H1 (cell line): Measurements from ENCODE around the gene FHIT. TPM values are rescaled to one million over a fixed set of nuclear protein-coding genes. Genes with fewer than 3 reads are reported as not detected.

ENCODE experiments used
- CTCF ChIA-PET: fragments of 300-600 bp; sonication (Branson Sonifier 250); formaldehyde crosslinking; loops from one replicate; lab custom pipeline; 2021; ENCODE audit not compliant: partially characterized antibody; lab: Charles Lee
- POLR2A ChIA-PET: fragments of 300-600 bp; sonication (Branson Sonifier 250); formaldehyde crosslinking; loops from one replicate; lab custom pipeline; 2021; ENCODE audit warnings: inconsistent platforms; ENCODE audit not compliant: partially characterized antibody; lab: Charles Lee
- DNase-seq, 2 experiments: peaks; one replicate each; pipeline versions ENCODE4 v3.0.0 to v3.0.0-alpha.2; 2010 to 2022; ENCODE audit warnings: low spot score in 2 of 2, low read depth in 1 of 2, mixed read lengths in 1 of 2
- FAIRE-seq: peaks from 2 replicates; lab custom pipeline; 2011; peaks lifted over from hg19 to GRCh38; lab: Jason Lieb, UNC
- H2AFZ ChIP-seq: 2 replicates; pipeline ENCODE4 v1.8.1; 2012; ENCODE audit warnings: low read length, inconsistent platforms
- H2AK5ac ChIP-seq: 2 replicates; pipeline ENCODE4 v1.6.1; 2013; ENCODE audit warnings: low read depth, low read length
- H2BK120ac ChIP-seq: replicated peaks from 2 replicates; pipeline ENCODE3; 2013; ENCODE audit warnings: low read depth, low read length, inconsistent platforms
- H2BK12ac ChIP-seq: 2 replicates; pipeline ENCODE4 v1.6.1; 2013; ENCODE audit warnings: low read depth, low read length
- H2BK15ac ChIP-seq: 2 replicates; pipeline ENCODE4 v1.6.1; 2013; ENCODE audit warnings: low read length
- H2BK20ac ChIP-seq: 2 replicates; pipeline ENCODE4 v1.6.1; 2013; ENCODE audit warnings: low read length
- H2BK5ac ChIP-seq: 2 replicates; pipeline ENCODE4 v1.6.1; 2013; ENCODE audit warnings: low read depth, low read length
- H3K14ac ChIP-seq: 2 replicates; pipeline ENCODE4 v1.6.1; 2013; ENCODE audit warnings: inconsistent platforms; ENCODE audit not compliant: insufficient read length
- H3K18ac ChIP-seq: 2 replicates; pipeline ENCODE4 v1.6.1; 2013; ENCODE audit warnings: low read length; ENCODE audit errors: extremely low read depth
- H3K23ac ChIP-seq: 2 replicates; pipeline ENCODE4 v1.6.1; 2013; ENCODE audit warnings: inconsistent platforms; ENCODE audit not compliant: insufficient read length
- H3K23me2 ChIP-seq: 2 replicates; pipeline ENCODE4 v1.6.1; 2013; ENCODE audit warnings: low read depth, low read length
- H3K27ac ChIP-seq: 2 replicates; pipeline ENCODE4 v1.6.1; 2011; ENCODE audit warnings: low read depth, low read length, inconsistent platforms
- H3K27me3 ChIP-seq, 4 experiments: replicated peaks in 1 of 4; 1 replicate in 1 of 4; 2 replicates in 3 of 4; pipeline versions ENCODE4 v1.6.1 to v1.8.1; 2011 to 2013; ENCODE audit warnings: low read length in 3 of 4, mild to moderate bottlenecking in 3 of 4, inconsistent platforms in 2 of 4, mixed read lengths in 2 of 4, moderate library complexity in 1 of 4; ENCODE audit not compliant: control insufficient read depth in 3 of 4, insufficient read depth in 3 of 4; ENCODE audit errors: extremely low read depth in 1 of 4
- H3K36me3 ChIP-seq, 4 experiments: 2 replicates each; pipeline versions ENCODE4 v1.6.1 to v1.8.1; 2011 to 2013; ENCODE audit warnings: mild to moderate bottlenecking in 4 of 4, low read length in 3 of 4, moderate library complexity in 2 of 4, control low read depth in 1 of 4, inconsistent platforms in 1 of 4; ENCODE audit not compliant: insufficient read depth in 4 of 4, control insufficient read depth in 2 of 4
- H3K4ac ChIP-seq: replicated peaks from 2 replicates; pipeline ENCODE3; 2013; ENCODE audit warnings: low read length, low read depth, mixed read lengths, inconsistent platforms; ENCODE audit not compliant: insufficient read length
- H3K4me1 ChIP-seq, 4 experiments: replicated peaks in 1 of 4; 1 replicate in 1 of 4; 2 replicates in 3 of 4; pipeline versions ENCODE4 v1.6.1 to v1.8.1; 2011 to 2013; ENCODE audit warnings: low read length in 3 of 4, inconsistent platforms in 2 of 4, mixed read lengths in 1 of 4; ENCODE audit not compliant: insufficient read depth in 4 of 4, control insufficient read depth in 3 of 4
- H3K4me2 ChIP-seq, 2 experiments: 2 replicates each; pipeline versions ENCODE4 v1.6.1 to v1.8.1; 2011 to 2013; ENCODE audit warnings: low read depth in 2 of 2, low read length in 2 of 2, control low read depth in 1 of 2, inconsistent platforms in 1 of 2, mild to moderate bottlenecking in 1 of 2; ENCODE audit not compliant: insufficient read depth in 1 of 2
- H3K4me3 ChIP-seq, 4 experiments: fragments of 200-600, 300-600 bp in 1 of 4; sonication (generic), shearing (Covaris generic), sonication (Bioruptor Twin) in 1 of 4; 2 replicates each; pipeline versions ENCODE4 v1.5.1 to v1.8.1; 2011 to 2016; ENCODE audit warnings: low read length in 4 of 4, low read depth in 3 of 4, control low read depth in 2 of 4, inconsistent platforms in 2 of 4, mild to moderate bottlenecking in 2 of 4, mixed read lengths in 1 of 4, moderate library complexity in 1 of 4; ENCODE audit not compliant: insufficient read depth in 2 of 4; ENCODE audit errors: extremely low read depth in 1 of 4
- H3K56ac ChIP-seq: replicated peaks from 2 replicates; pipeline ENCODE3; 2013; ENCODE audit warnings: low read depth, mild to moderate bottlenecking, mixed read lengths, low read length, inconsistent platforms; ENCODE audit not compliant: insufficient read length
- H3K79me1 ChIP-seq: 2 replicates; pipeline ENCODE4 v1.6.1; 2013; ENCODE audit warnings: low read depth, low read length, control low read depth
- H3K79me2 ChIP-seq, 2 experiments: 2 replicates each; pipeline versions ENCODE4 v1.6.1 to v1.8.1; 2012 to 2013; ENCODE audit warnings: low read length in 2 of 2, mild to moderate bottlenecking in 2 of 2, inconsistent platforms in 1 of 2; ENCODE audit not compliant: insufficient read depth in 2 of 2, control insufficient read depth in 1 of 2
- H3K9ac ChIP-seq, 4 experiments: replicated peaks in 1 of 4; 1 replicate in 1 of 4; 2 replicates in 3 of 4; pipeline versions ENCODE4 v1.6.1 to v1.8.1; 2011 to 2013; ENCODE audit warnings: low read depth in 3 of 4, low read length in 3 of 4, control low read depth in 2 of 4, mild to moderate bottlenecking in 2 of 4, moderate library complexity in 2 of 4, inconsistent platforms in 1 of 4; ENCODE audit errors: extremely low read depth in 1 of 4
- H3K9me3 ChIP-seq, 2 experiments: 2 replicates each; pipeline versions ENCODE4 v1.6.1 to v1.8.1; 2012 to 2013; ENCODE audit warnings: mild to moderate bottlenecking in 2 of 2, moderate library complexity in 2 of 2, control low read depth in 1 of 2, inconsistent platforms in 1 of 2, low read depth in 1 of 2, low read length in 1 of 2, mixed read lengths in 1 of 2; ENCODE audit not compliant: insufficient read depth in 2 of 2
- H4K20me1 ChIP-seq, 2 experiments: replicated peaks in 1 of 2; 2 replicates each; pipeline versions ENCODE3 to v1.8.1; 2011 to 2013; ENCODE audit warnings: inconsistent platforms in 2 of 2, low read length in 2 of 2, mild to moderate bottlenecking in 1 of 2; ENCODE audit not compliant: insufficient read depth in 2 of 2, control insufficient read depth in 1 of 2
- H4K5ac ChIP-seq: 2 replicates; pipeline ENCODE4 v1.6.1; 2013; ENCODE audit warnings: low read length, low read depth, mixed read lengths, inconsistent platforms; ENCODE audit not compliant: insufficient read length
- H4K8ac ChIP-seq: 2 replicates; pipeline ENCODE4 v1.8.0; 2013; ENCODE audit warnings: mild to moderate bottlenecking, moderate library complexity, low read length, inconsistent platforms; ENCODE audit not compliant: insufficient read depth; ENCODE audit errors: extremely low read depth
- H4K91ac ChIP-seq: replicated peaks from 2 replicates; pipeline ENCODE3; 2013; ENCODE audit warnings: low read length, mixed read lengths, inconsistent platforms; ENCODE audit not compliant: insufficient read length
- CBX5 ChIP-seq: fragments of 300-800, 300-1000 bp; sonication (generic); IDR thresholded peaks from 2 replicates; pipeline ENCODE4 v1.7.1; 2016; ENCODE audit warnings: antibody characterized with exemption, low read length, low read depth
- CEBPB ChIP-seq: IDR thresholded peaks from 2 replicates; pipeline ENCODE4 v1.6.1; 2012; ENCODE audit warnings: low read depth, low read length
- CHD2 ChIP-seq: IDR thresholded peaks from 2 replicates; pipeline ENCODE4 v1.6.1; 2012; ENCODE audit warnings: low read length, improper control_type of control experiment
- CTBP2 ChIP-seq: IDR thresholded peaks from 2 replicates; pipeline ENCODE4 v1.7.0; 2011; ENCODE audit warnings: borderline replicate concordance, mild to moderate bottlenecking, moderate library complexity, mixed read lengths, low read length; ENCODE audit not compliant: insufficient read depth, insufficient read length
- EGR1 ChIP-seq: IDR thresholded peaks from 2 replicates; pipeline ENCODE4 v1.6.1; 2011; ENCODE audit warnings: low read depth, low read length, borderline replicate concordance
- EP300 ChIP-seq, 2 experiments: IDR thresholded peaks; 1 replicate in 1 of 2; 2 replicates in 1 of 2; pipeline ENCODE4 v1.6.1; 2011 to 2012; ENCODE audit warnings: low read depth in 2 of 2, low read length in 2 of 2, mild to moderate bottlenecking in 2 of 2, borderline replicate concordance in 1 of 2, inconsistent platforms in 1 of 2, moderate library complexity in 1 of 2
- JUND ChIP-seq: IDR thresholded peaks from 2 replicates; pipeline ENCODE4 v1.6.1; 2011; ENCODE audit warnings: mild to moderate bottlenecking, improper control_type of control experiment, low read length
- MAX ChIP-seq: IDR thresholded peaks from 2 replicates; pipeline ENCODE4 v1.6.1; 2012; ENCODE audit warnings: inconsistent platforms
- POLR2A ChIP-seq, 2 experiments: IDR thresholded peaks; 1 replicate in 1 of 2; 2 replicates in 1 of 2; pipeline ENCODE4 v1.6.1; 2011; ENCODE audit warnings: low read depth in 2 of 2, low read length in 2 of 2, mild to moderate bottlenecking in 2 of 2; ENCODE audit errors: control extremely low read depth in 1 of 2
- POLR2AphosphoS5 ChIP-seq: IDR thresholded peaks from 2 replicates; pipeline ENCODE4 v1.6.1; 2011; ENCODE audit warnings: low read depth, low read length
- RFX5 ChIP-seq: IDR thresholded peaks from 2 replicates; pipeline ENCODE4 v1.6.1; 2011; ENCODE audit warnings: low read depth, low read length, improper control_type of control experiment, borderline replicate concordance
- RXRA ChIP-seq: IDR thresholded peaks from 2 replicates; pipeline ENCODE4 v1.6.1; 2011; ENCODE audit warnings: low read depth, mild to moderate bottlenecking, low read length, moderate library complexity; ENCODE audit not compliant: insufficient read depth
- SIRT6 ChIP-seq: IDR thresholded peaks from one replicate; pipeline ENCODE4 v1.7.1; 2012; ENCODE audit warnings: low read length, inconsistent platforms
- SP4 ChIP-seq: IDR thresholded peaks from 2 replicates; pipeline ENCODE4 v1.6.1; 2012; ENCODE audit warnings: low read length, inconsistent platforms
- TAF1 ChIP-seq: IDR thresholded peaks from 2 replicates; pipeline ENCODE4 v1.6.1; 2011; ENCODE audit warnings: mild to moderate bottlenecking, low read depth, low read length
- TEAD4 ChIP-seq: IDR thresholded peaks from 2 replicates; pipeline ENCODE4 v1.6.1; 2012; ENCODE audit warnings: low read depth, low read length, inconsistent platforms, mixed read lengths
- ZNF274 ChIP-seq: IDR thresholded peaks from 2 replicates; pipeline ENCODE4 v1.7.0; 2012; ENCODE audit warnings: low read length, borderline replicate concordance; ENCODE audit errors: extremely low read depth
- WGBS, 2 experiments: shearing (Covaris generic) in 1 of 2; methylation state at CpG; one replicate each; pipeline versions ENCODE4 v1.1.6 to v1.1.7; 2013 to 2015; ENCODE audit warnings: low lambda C conversion rate in 2 of 2, mixed read lengths in 2 of 2, inconsistent platforms in 1 of 2, low coverage in 1 of 2, missing lambda C conversion rate in 1 of 2; ENCODE audit not compliant: insufficient replicate concordance in 2 of 2, insufficient coverage in 1 of 2, insufficient read length in 1 of 2; ENCODE audit errors: extremely low coverage in 1 of 2, missing lambda C conversion rate in 1 of 2; 5-methylcytosine and 5-hydroxymethylcytosine counted together
- polyA plus RNA-seq, 7 experiments: library from polyadenylated mRNA; depleted of rRNA in 3 of 7; stranded (reverse) in 5 of 7; unstranded in 2 of 7; fragments of >200 nt in 5 of 7; fragments of 200-250 nt in 2 of 7; gene quantifications; 1 replicate in 5 of 7; 2 replicates in 1 of 7; 4 replicates in 1 of 7; pipeline versions ENCODE4 v1.2.1 to v1.2.3, GENCODE V29; 2011 to 2013; ENCODE audit warnings: missing spikeins in 2 of 7, mixed read lengths in 2 of 7
- total RNA-seq: library from RNA; stranded (reverse); fragmentation: NEBNext Ultra II Directional; extraction: Animal tissue kit (Norgen Biotek cat#: 25700); gene quantifications from 2 replicates; pipeline ENCODE4 v1.2.1, GENCODE V29; 2021

The FHIT gene
- total and polyA plus RNA-seq, 2 of the 8 experiments (the other 6 are each of a cell fraction or from before 2014, with no cell fraction given): 1.2 to 3.2 TPM

GRCh38 chr3:60365360-60365759 is 885.9 kb downstream of the FHIT start:
- no peak overlapping the region for H2BK20ac ChIP-seq
- no peak overlapping the region for H2BK15ac ChIP-seq
- no peaks in the 10 kb centered on the region for H3K79me2 ChIP-seq
- CTCF ChIA-PET: no interaction called here
- no peak overlapping the region for H3K4me3 ChIP-seq
- H4K5ac ChIP-seq: no peak overlapping the region
- no peak overlapping the region for H2BK12ac ChIP-seq
- H3K23ac ChIP-seq: no peak overlapping the region
- H3K23me2 ChIP-seq: no peaks in the 10 kb centered on the region
- no peak overlapping the region for H3K4me2 ChIP-seq
- H3K9me3 ChIP-seq: no peaks in the 10 kb centered on the region
- H3K27me3 ChIP-seq: no peaks in the 10 kb centered on the region
- no peaks in the 10 kb centered on the region for H4K20me1 ChIP-seq
- no peak overlapping the region for H2BK5ac ChIP-seq
- H3K4ac ChIP-seq: no peak overlapping the region
- no peak overlapping the region for H3K14ac ChIP-seq
- 74% methylated on average over 2 of the region's 2 CpGs; no CpG with 5 or more reads in 1 of the 2 experiments for WGBS, 2 experiments
- no peaks in the 10 kb centered on the region for H3K36me3 ChIP-seq
- no peak for DNase-seq
- no peak overlapping the region for H4K8ac ChIP-seq
- H2AFZ ChIP-seq: no peak overlapping the region
- no peak overlapping the region for H2AK5ac ChIP-seq
- H3K79me1 ChIP-seq: no peaks in the 10 kb centered on the region
- H3K4me1 ChIP-seq: no peaks in the 10 kb centered on the region
- H3K56ac ChIP-seq: no peak overlapping the region
- POLR2A ChIA-PET: no interaction called here
- H3K9ac ChIP-seq: no peak overlapping the region
- no peak overlapping the region for H3K27ac ChIP-seq
- FAIRE-seq: no peak
- no peak overlapping the region for H4K91ac ChIP-seq
- H2BK120ac ChIP-seq: no peak overlapping the region
- no peak overlapping the region for H3K18ac ChIP-seq
- TF ChIP-seq CBX5 (no peak), SP4 (no peak), CTBP2 (no peak), JUND (no peak), RFX5 (no peak), TAF1 (no peak), EGR1 (no peak), ZNF274 (no peak), SIRT6 (no peak), TEAD4 (no peak), MAX (no peak), RXRA (no peak), POLR2AphosphoS5 (no peak), CEBPB (no peak), POLR2A (IDR thresholded peaks at IDR 0.05; ENCODE audit: control extremely low read depth in 1 of 2, low read depth in 2 of 2, low read length in 2 of 2) (no peak), EP300 (IDR thresholded peaks at IDR 0.05; ENCODE audit: borderline replicate concordance in 1 of 2, low read depth in 2 of 2, low read length in 2 of 2) (no peak), CHD2 (no peak)
